Measurements from ENCODE around the gene BNC2. TPM values are rescaled to one million over a fixed set of nuclear protein-coding genes. Genes with fewer than 3 reads are reported as not detected.

BNC2 gene
- polyA plus RNA-seq, 1 experiment = 17.5 TPM

DNA sequence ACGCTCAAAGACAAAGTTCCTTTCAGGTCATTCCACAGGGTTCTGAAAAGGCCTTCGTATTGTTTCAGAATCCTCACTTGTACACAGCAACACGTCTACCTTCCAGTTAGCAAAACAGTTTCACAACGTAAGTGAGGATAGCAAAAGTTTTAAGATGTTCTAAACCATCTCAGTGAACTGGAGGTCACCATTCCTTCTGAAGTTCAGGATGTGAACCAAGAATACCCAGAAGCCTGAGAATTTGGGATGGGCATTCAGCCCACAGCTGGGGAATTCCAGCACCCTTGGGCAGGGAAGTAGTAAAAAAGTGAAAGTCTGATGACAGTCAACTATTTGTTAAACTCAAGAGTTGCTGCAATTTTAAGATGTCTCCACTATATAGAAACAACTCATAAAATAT, 224.5 kb downstream of the BNC2 start:
- H3K27me3 ChIP-seq (ENCODE audit: control insufficient read depth, insufficient read depth, low read length) = no peaks in the 10 kb centered on the region
- no peak overlapping the region for H3K4me3 ChIP-seq (ENCODE audit: low read depth, low read length)
- no peak for DNase-seq (ENCODE audit: low read depth)
- H3K36me3 ChIP-seq (ENCODE audit: control insufficient read depth, insufficient read depth, low read length) = no peaks in the 10 kb centered on the region; the same call in 1 of the 2 replicates
- ChIA-PET CTCF (no interaction called here), POLR2A (no interaction called here)
- TF ChIP-seq, protein P1, sequence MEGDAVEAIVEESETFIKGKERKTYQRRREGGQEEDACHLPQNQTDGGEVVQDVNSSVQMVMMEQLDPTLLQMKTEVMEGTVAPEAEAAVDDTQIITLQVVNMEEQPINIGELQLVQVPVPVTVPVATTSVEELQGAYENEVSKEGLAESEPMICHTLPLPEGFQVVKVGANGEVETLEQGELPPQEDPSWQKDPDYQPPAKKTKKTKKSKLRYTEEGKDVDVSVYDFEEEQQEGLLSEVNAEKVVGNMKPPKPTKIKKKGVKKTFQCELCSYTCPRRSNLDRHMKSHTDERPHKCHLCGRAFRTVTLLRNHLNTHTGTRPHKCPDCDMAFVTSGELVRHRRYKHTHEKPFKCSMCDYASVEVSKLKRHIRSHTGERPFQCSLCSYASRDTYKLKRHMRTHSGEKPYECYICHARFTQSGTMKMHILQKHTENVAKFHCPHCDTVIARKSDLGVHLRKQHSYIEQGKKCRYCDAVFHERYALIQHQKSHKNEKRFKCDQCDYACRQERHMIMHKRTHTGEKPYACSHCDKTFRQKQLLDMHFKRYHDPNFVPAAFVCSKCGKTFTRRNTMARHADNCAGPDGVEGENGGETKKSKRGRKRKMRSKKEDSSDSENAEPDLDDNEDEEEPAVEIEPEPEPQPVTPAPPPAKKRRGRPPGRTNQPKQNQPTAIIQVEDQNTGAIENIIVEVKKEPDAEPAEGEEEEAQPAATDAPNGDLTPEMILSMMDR (IDR thresholded peaks at IDR 0.05; ENCODE audit: insufficient read depth, low read depth, low read length) = no peak

DNA sequence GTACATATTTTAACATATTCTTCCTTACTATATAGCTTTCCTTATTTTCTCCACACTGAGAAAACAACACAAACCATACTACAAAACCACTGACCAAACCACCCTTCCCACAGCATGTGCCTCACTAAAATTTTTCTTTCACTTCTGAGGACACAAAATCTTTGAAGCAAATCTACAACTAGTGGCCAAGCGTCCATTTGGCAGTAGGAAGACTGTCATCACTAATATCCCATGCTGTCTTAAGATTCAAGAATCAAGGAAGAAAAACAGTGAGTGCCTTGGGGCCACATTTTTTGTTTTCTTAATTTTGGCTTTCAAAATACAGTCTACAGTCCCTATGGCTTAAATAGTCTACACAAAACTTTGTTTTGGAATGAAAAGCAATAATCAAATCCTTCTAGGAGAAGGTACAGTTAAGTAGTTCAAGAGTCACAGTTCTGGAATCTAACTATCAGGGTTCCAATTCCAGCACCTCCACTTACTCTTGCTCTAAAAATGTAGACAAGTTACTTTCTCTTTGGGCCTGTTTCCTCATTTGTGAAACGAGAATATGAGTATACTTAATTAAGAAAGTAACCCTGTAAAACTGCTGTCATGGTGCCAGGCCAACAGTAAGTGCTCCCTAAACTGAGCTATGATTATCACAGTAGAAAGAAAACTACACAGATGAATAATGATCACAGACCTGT, 227.9 kb downstream of the BNC2 start:
- Histone ChIP-seq H3K4me3 (ENCODE audit: low read depth, low read length) (no peak overlapping the region), H3K27me3 (ENCODE audit: control insufficient read depth, insufficient read depth, low read length) (no peaks in the 10 kb centered on the region), H3K36me3 (ENCODE audit: control insufficient read depth, insufficient read depth, low read length) (no peaks in the 10 kb centered on the region)
- CTCF ChIA-PET = interaction anchor here (2.7 kb wide), 1 partner anchor 14 kb away, joined by 8 read pairs; no protein-coding TSS in a partner anchor
- no peak for DNase-seq (ENCODE audit: low read depth)
- POLR2A ChIA-PET = no interaction called here
- TF ChIP-seq, protein P1 (IDR thresholded peaks at IDR 0.05; ENCODE audit: insufficient read depth, low read depth, low read length) = no peak

DNA sequence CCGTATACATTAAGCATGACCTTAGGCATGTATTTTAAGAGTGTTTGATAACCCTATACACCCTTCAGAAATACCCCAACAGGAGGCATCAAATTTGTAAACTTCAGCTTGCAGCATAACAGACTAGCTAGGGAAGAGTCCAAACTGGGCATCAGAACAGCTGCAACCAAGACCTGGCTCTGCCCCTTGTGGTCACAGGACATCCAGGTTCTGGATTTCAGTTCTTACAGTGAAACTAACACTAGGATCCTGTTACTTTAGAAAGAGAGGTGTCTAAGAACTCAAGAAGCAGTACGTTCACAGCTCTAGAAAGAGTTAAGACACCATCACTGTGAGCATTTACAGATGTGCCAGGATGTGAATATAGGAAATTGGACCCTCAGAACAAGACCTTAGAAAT, 229.8 kb downstream of the BNC2 start:
- ChIA-PET POLR2A (no interaction called here), CTCF (interaction anchor here (2.7 kb wide), 1 partner anchor 12 kb away, joined by 8 read pairs; no protein-coding TSS in a partner anchor)
- Histone ChIP-seq H3K36me3 (ENCODE audit: control insufficient read depth, insufficient read depth, low read length) (no peaks in the 10 kb centered on the region), H3K4me3 (ENCODE audit: low read depth, low read length) (no peak overlapping the region), H3K27me3 (ENCODE audit: control insufficient read depth, insufficient read depth, low read length) (no peaks in the 10 kb centered on the region)
- DNase-seq (ENCODE audit: low read depth) = no peak
- TF ChIP-seq, protein P1 (IDR thresholded peaks at IDR 0.05; ENCODE audit: insufficient read depth, low read depth, low read length) = peak; percentile 37; the same call in 1 of the 2 replicates

DNA sequence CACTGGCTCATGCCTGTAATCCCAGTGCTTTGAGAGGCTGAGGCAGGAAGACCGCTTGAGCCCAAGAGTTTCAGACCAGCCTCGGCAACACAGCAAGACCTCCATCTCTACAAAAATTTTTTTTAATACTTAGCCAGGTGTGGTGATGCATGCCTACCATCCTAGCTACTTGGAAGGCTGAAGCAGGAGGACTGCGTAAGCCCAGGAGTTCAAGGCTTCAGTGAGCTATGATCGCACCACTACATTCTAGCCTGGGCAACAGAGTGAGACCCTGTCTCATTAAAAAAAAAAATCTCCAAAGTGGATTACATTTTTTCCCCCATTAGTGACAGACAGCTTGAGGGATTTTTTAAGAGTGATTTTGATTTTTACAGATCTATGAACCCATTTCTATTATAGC, 230.8 kb downstream of the BNC2 start:
- ChIA-PET POLR2A (no interaction called here), CTCF (interaction anchor here (2.7 kb wide), 1 partner anchor 11 kb away, joined by 8 read pairs; no protein-coding TSS in a partner anchor)
- no peak overlapping the region for H3K4me3 ChIP-seq (ENCODE audit: low read depth, low read length)
- TF ChIP-seq, protein P1 (IDR thresholded peaks at IDR 0.05; ENCODE audit: insufficient read depth, low read depth, low read length) = no peak
- no peaks in the 10 kb centered on the region for H3K36me3 ChIP-seq (ENCODE audit: control insufficient read depth, insufficient read depth, low read length)
- DNase-seq (ENCODE audit: low read depth) = no peak
- no peaks in the 10 kb centered on the region for H3K27me3 ChIP-seq (ENCODE audit: control insufficient read depth, insufficient read depth, low read length)

DNA sequence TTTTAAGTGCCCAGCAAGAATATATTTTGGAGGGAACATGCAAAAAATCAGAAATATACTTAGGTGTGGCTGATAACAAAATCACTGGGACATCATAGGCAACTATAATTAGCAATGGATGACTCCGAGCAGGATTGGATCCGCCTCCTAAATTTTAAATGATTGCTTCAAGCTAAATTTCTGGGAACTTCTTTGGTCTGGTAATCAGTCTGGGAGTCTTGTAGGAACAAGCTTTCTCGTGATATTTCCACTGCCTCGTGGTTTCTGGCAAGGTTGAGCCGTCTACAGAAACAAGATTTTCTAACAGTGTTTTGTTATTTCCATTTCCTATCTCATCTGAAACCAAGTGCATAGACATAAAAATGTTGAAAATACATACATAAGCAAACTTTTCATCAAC, 232.6 kb downstream of the BNC2 start:
- no peak for DNase-seq (ENCODE audit: low read depth)
- TF ChIP-seq, protein P1 (IDR thresholded peaks at IDR 0.05; ENCODE audit: insufficient read depth, low read depth, low read length) = no peak
- ChIA-PET CTCF (no interaction called here), POLR2A (no interaction called here)
- H3K36me3 ChIP-seq (ENCODE audit: control insufficient read depth, insufficient read depth, low read length) = no peaks in the 10 kb centered on the region
- no peak overlapping the region for H3K4me3 ChIP-seq (ENCODE audit: low read depth, low read length)
- H3K27me3 ChIP-seq (ENCODE audit: control insufficient read depth, insufficient read depth, low read length) = no peaks in the 10 kb centered on the region
